HL-60 (cell line): ENCODE data around the gene DAZAP1.

Experiments used
- DNase-seq, 2 experiments: peaks; one replicate each; pipeline ENCODE4 v3.0.0-alpha.2; 2010 to 2020; ENCODE audit warnings: low read depth in 1 of 2, low spot score in 1 of 2
- H3K27ac ChIP-seq: fragments of 250-450 bp; sonication (Bioruptor Pico); replicated peaks from 2 replicates; pipeline ENCODE4 v1.5.1; 2020; ENCODE audit warnings: mild to moderate bottlenecking, moderate library complexity
- H3K27me3 ChIP-seq: fragments of 250-450 bp; sonication (Bioruptor Pico); 2 replicates; pipeline ENCODE4 v1.5.1; 2021; ENCODE audit warnings: mild to moderate bottlenecking, moderate library complexity; ENCODE audit not compliant: insufficient read depth, poor library complexity, severe bottlenecking
- H3K4me3 ChIP-seq: replicated peaks from 2 replicates; pipeline ENCODE4 v1.5.1; 2011; ENCODE audit warnings: mild to moderate bottlenecking, control low read depth, low read length; ENCODE audit not compliant: insufficient read depth
- GABPA ChIP-seq: IDR thresholded peaks from 2 replicates; pipeline ENCODE4 v1.6.1; 2012; ENCODE audit warnings: low read depth
- POLR2AphosphoS5 ChIP-seq: IDR thresholded peaks from 2 replicates; pipeline ENCODE4 v1.6.1; 2012; ENCODE audit warnings: low read depth
- SPI1 ChIP-seq: IDR thresholded peaks from 2 replicates; pipeline ENCODE4 v1.6.1; 2012; ENCODE audit warnings: low read depth, mild to moderate bottlenecking, borderline replicate concordance
- TF ChIP-seq, protein P1 (sequence below): IDR thresholded peaks from 2 replicates; pipeline ENCODE4 v1.6.1; 2012; ENCODE audit warnings: low read depth; ENCODE audit not compliant: insufficient replicate concordance
- TF ChIP-seq, protein P2 (sequence below): IDR thresholded peaks from one replicate; pipeline ENCODE4 v1.5.1; 2011; ENCODE audit warnings: low read length, control low read depth, inconsistent platforms; ENCODE audit not compliant: insufficient read depth

The DAZAP1 gene

DNA sequence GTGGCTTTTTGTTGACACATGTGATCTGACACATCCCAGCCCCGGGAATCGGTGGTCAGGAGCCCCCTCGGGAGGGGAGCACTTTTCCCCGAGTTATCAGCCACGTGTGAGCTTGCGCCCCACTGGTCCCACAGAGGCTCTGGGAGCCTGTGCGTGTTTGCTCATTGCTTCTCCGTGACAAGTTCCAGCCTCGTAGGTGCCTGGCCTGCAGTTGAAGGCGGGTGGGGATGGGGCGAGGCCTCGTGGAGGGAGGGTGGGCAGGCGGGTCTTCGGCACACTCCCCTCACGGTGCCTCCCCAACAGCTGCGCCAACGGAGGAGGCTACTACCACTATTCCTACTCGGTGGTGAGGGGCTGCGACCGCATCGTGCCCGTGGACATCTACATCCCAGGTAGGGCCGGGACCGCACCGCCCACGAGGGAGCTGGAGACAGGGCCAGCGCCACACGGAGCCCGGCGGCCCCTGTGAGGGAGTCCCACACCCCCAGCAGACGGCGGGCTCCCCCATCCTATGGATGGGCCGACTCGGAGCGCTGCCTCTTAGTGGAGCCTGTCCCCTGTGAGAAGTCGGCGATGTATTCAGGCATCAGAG, 14.4 kb upstream of the DAZAP1 start:
- no peak for DNase-seq
- Histone ChIP-seq H3K27me3 (no peaks in the 10 kb centered on the region), H3K4me3 (no peak overlapping the region), H3K27ac (no peak overlapping the region)
- TF ChIP-seq, protein P1, sequence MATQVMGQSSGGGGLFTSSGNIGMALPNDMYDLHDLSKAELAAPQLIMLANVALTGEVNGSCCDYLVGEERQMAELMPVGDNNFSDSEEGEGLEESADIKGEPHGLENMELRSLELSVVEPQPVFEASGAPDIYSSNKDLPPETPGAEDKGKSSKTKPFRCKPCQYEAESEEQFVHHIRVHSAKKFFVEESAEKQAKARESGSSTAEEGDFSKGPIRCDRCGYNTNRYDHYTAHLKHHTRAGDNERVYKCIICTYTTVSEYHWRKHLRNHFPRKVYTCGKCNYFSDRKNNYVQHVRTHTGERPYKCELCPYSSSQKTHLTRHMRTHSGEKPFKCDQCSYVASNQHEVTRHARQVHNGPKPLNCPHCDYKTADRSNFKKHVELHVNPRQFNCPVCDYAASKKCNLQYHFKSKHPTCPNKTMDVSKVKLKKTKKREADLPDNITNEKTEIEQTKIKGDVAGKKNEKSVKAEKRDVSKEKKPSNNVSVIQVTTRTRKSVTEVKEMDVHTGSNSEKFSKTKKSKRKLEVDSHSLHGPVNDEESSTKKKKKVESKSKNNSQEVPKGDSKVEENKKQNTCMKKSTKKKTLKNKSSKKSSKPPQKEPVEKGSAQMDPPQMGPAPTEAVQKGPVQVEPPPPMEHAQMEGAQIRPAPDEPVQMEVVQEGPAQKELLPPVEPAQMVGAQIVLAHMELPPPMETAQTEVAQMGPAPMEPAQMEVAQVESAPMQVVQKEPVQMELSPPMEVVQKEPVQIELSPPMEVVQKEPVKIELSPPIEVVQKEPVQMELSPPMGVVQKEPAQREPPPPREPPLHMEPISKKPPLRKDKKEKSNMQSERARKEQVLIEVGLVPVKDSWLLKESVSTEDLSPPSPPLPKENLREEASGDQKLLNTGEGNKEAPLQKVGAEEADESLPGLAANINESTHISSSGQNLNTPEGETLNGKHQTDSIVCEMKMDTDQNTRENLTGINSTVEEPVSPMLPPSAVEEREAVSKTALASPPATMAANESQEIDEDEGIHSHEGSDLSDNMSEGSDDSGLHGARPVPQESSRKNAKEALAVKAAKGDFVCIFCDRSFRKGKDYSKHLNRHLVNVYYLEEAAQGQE = no peak
- TF ChIP-seq POLR2AphosphoS5 (no peak), SPI1 (no peak)
- TF ChIP-seq, protein P2, sequence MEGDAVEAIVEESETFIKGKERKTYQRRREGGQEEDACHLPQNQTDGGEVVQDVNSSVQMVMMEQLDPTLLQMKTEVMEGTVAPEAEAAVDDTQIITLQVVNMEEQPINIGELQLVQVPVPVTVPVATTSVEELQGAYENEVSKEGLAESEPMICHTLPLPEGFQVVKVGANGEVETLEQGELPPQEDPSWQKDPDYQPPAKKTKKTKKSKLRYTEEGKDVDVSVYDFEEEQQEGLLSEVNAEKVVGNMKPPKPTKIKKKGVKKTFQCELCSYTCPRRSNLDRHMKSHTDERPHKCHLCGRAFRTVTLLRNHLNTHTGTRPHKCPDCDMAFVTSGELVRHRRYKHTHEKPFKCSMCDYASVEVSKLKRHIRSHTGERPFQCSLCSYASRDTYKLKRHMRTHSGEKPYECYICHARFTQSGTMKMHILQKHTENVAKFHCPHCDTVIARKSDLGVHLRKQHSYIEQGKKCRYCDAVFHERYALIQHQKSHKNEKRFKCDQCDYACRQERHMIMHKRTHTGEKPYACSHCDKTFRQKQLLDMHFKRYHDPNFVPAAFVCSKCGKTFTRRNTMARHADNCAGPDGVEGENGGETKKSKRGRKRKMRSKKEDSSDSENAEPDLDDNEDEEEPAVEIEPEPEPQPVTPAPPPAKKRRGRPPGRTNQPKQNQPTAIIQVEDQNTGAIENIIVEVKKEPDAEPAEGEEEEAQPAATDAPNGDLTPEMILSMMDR = no peak

DNA sequence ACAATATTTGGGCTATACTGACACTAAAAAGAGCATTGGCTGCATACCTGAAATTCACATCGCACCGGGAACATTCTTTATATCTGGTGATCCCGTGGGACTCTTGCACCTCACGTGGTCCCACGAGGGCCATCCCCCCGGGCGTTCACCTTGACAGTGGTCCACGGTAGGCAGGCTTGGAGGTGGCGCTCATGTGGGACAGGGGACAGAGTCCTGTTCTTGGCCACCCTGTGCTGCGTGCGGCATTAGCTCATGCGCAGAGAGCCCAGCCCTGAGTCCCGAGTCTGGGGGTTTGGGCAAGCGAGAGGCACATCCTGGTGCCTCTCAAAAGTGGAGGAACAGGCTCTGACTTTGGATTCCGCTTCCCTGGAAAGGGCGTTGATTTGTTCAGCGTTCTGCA, 13.5 kb upstream of the DAZAP1 start:
- H3K4me3 ChIP-seq = no peak overlapping the region
- no peaks in the 10 kb centered on the region for H3K27me3 ChIP-seq
- H3K27ac ChIP-seq = no peak overlapping the region
- TF ChIP-seq, protein P1 = no peak
- TF ChIP-seq POLR2AphosphoS5 (no peak), SPI1 (no peak), GABPA (no peak)
- TF ChIP-seq, protein P2 = no peak
- DNase-seq = no peak

DNA sequence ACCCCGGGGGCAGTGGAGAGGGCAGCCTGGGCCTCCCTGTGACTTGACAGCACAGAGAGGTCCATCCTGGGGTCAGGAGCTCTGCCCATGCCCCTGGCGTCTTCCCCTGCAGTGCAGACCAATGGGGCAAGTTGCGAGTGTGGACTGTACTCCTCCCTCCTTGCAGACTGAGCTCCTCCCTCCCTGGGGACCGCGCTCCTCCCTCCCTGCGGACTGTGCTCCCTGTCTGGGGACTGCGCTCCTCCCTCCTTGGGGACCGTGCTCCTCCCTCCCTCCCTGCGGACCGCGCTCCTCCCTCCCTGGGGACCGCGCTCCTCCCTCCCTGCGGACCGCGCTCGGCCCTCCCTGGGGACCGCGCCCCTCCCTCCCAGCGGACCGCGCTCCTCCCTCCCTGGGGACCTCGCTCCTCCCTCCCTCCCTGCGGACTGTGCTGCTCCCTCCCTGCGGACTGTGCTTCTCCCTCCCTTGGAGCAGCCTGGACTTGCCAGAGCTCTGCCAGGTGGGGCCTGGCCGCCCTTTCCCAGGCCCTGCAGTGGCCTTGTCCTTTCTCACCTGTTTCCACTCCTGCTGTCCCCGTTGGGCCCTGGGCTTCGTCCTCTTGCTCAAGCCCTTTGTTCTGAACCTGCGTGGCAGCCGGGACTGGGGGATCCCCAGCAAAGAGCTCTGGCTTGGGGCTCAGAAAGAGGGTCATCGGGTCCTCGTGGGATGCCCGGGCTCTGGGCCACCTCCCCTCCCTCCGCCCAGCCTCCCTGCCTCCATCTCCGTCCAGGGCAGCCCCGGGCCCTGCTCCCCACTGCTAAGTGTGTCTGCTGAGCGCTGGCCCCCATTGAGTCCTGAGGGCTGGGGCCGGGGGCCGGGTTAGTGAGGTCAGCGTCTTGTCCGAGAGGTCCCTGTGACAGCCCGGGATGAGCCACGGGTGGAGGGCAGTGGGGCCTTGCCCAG, 12.9 kb upstream of the DAZAP1 start:
- Histone ChIP-seq H3K27ac (no peak overlapping the region), H3K27me3 (no peaks in the 10 kb centered on the region), H3K4me3 (no peak overlapping the region)
- DNase-seq = no peak
- TF ChIP-seq, protein P1 = no peak
- TF ChIP-seq SPI1 (no peak), POLR2AphosphoS5 (no peak), GABPA (no peak)
- TF ChIP-seq, protein P2 = no peak
